Measurements from ENCODE around the gene HIP1. TPM values are rescaled to one million over a fixed set of nuclear protein-coding genes. Genes with fewer than 3 reads are reported as not detected.
"Not testable (repeated sequence)": the region's sequence is repeated elsewhere in the genome, so short reads cannot be mapped to it uniquely, and the experiment has no call there.

The HIP1 gene
- total RNA-seq, 1 experiment from 2014 or later: 32.0 TPM

- Histone ChIP-seq H3K36me3 (ENCODE audit: low read depth) (0 out of 2 replicates have a peak, but pooled peaks cover 5% of the 10 kb centered on the region), H3K27ac (no peak overlapping the region), H3K9me3 (ENCODE audit: insufficient read depth, low read depth) (no peaks in the 10 kb centered on the region), H4K20me1 (ENCODE audit: insufficient read depth) (no peaks in the 10 kb centered on the region), H3K27me3 (ENCODE audit: insufficient read depth, low read depth) (no peaks in the 10 kb centered on the region), H3K79me2 (ENCODE audit: low read depth) (no peaks in the 10 kb centered on the region), H3K4me1 (replicated peaks; ENCODE audit: insufficient read depth) (peaks cover 10% of the 10 kb centered on the region), H3K4me3 (no peak overlapping the region), H3K9me2 (ENCODE audit: insufficient read depth) (no peaks in the 10 kb centered on the region), H2AFZ (no peak overlapping the region), H3K4me2 (no peak overlapping the region), H3F3A (ENCODE audit: insufficient read depth, low read depth) (peaks cover 8% of the 10 kb centered on the region; the same call in 1 of the 2 replicates)
- no peak for DNase-seq
- TF ChIP-seq CTCF (conservative IDR thresholded peaks at IDR 0.05) (no peak), EZH2 (IDR thresholded peaks at IDR 0.05; ENCODE audit: low read depth) (no peak)
- CTCF ChIA-PET: interaction anchor here (0.6 kb wide), 1 partner anchor 318 kb away, joined by 3 read pairs; no protein-coding TSS in a partner anchor
- intact Hi-C loops (cut with micrococcal nuclease; ENCODE audit: unreplicated experiment): no loop called here
- POLR2A ChIA-PET (ENCODE audit: unreplicated experiment): no interaction called here
- no TSS peak for BruUV-seq (replicated peaks)
Observed at GRCh38 chr7:75559976-75560365, 178.8 kb downstream of the HIP1 start.

GRCh38 chr7:75559355-75559975 lies 179.3 kb downstream of the HIP1 start:
- intact Hi-C loops (cut with micrococcal nuclease; ENCODE audit: unreplicated experiment): no loop called here
- Histone ChIP-seq H3K9me3 (ENCODE audit: insufficient read depth, low read depth) (no peaks in the 10 kb centered on the region), H3K36me3 (ENCODE audit: low read depth) (0 out of 2 replicates have a peak, but pooled peaks cover 5% of the 10 kb centered on the region), H4K20me1 (ENCODE audit: insufficient read depth) (no peaks in the 10 kb centered on the region), H3F3A (ENCODE audit: insufficient read depth, low read depth) (peaks cover 3% of the 10 kb centered on the region; the same call in 1 of the 2 replicates), H3K4me2 (no peak overlapping the region), H3K79me2 (ENCODE audit: low read depth) (no peaks in the 10 kb centered on the region), H3K27me3 (ENCODE audit: insufficient read depth, low read depth) (no peaks in the 10 kb centered on the region), H3K4me1 (replicated peaks; ENCODE audit: insufficient read depth) (peaks cover 5% of the 10 kb centered on the region), H3K9me2 (ENCODE audit: insufficient read depth) (no peaks in the 10 kb centered on the region), H3K4me3 (no peak overlapping the region), H3K27ac (no peak overlapping the region), H2AFZ (no peak overlapping the region)
- ChIA-PET CTCF (no interaction called here), POLR2A (ENCODE audit: unreplicated experiment) (no interaction called here)
- no TSS peak for BruUV-seq (replicated peaks)
- DNase-seq: no peak
- TF ChIP-seq EZH2 (IDR thresholded peaks at IDR 0.05; ENCODE audit: low read depth): no peak

GRCh38 chr7:75556835-75557234 lies 181.9 kb downstream of the HIP1 start:
- POLR2A ChIA-PET (ENCODE audit: unreplicated experiment); CTCF ChIA-PET; H3K4me1 ChIP-seq (replicated peaks; ENCODE audit: insufficient read depth); H3K4me3 ChIP-seq; H3K4me2 ChIP-seq; H4K20me1 ChIP-seq (ENCODE audit: insufficient read depth); H3K9me3 ChIP-seq (ENCODE audit: insufficient read depth, low read depth); H3K27ac ChIP-seq; H3K9me2 ChIP-seq (ENCODE audit: insufficient read depth); H3K27me3 ChIP-seq (ENCODE audit: insufficient read depth, low read depth); H3K36me3 ChIP-seq (ENCODE audit: low read depth); H2AFZ ChIP-seq; H3F3A ChIP-seq (ENCODE audit: insufficient read depth, low read depth); H3K79me2 ChIP-seq (ENCODE audit: low read depth); BruUV-seq (replicated peaks); intact Hi-C loops (cut with micrococcal nuclease; ENCODE audit: unreplicated experiment); DNase-seq: not testable (repeated sequence)

- H2AFZ ChIP-seq: no peak overlapping the region
Observed at GRCh38 chr7:75555736-75556135, 183.0 kb downstream of the HIP1 start.

More at GRCh38 chr7:75555736-75556135, 183.0 kb downstream of the HIP1 start:
- Histone ChIP-seq H3K79me2 (ENCODE audit: low read depth) (no peaks in the 10 kb centered on the region), H3K27me3 (ENCODE audit: insufficient read depth, low read depth) (no peaks in the 10 kb centered on the region), H3K27ac (no peak overlapping the region), H3F3A (ENCODE audit: insufficient read depth, low read depth) (no peaks in the 10 kb centered on the region), H3K9me3 (ENCODE audit: insufficient read depth, low read depth) (no peaks in the 10 kb centered on the region), H3K36me3 (ENCODE audit: low read depth) (no peaks in the 10 kb centered on the region), H3K4me3 (no peak overlapping the region), H3K4me2 (no peak overlapping the region), H3K4me1 (replicated peaks; ENCODE audit: insufficient read depth) (no peaks in the 10 kb centered on the region), H4K20me1 (ENCODE audit: insufficient read depth) (no peaks in the 10 kb centered on the region), H3K9me2 (ENCODE audit: insufficient read depth) (no peaks in the 10 kb centered on the region)
- no peak for TF ChIP-seq CTCF (conservative IDR thresholded peaks at IDR 0.05)
- TF ChIP-seq EZH2 (IDR thresholded peaks at IDR 0.05; ENCODE audit: low read depth): no peak
- no TSS peak for BruUV-seq (replicated peaks)
- intact Hi-C loops (cut with micrococcal nuclease; ENCODE audit: unreplicated experiment): no loop called here
- ChIA-PET POLR2A (ENCODE audit: unreplicated experiment) (no interaction called here), CTCF (no interaction called here)
- DNase-seq: no peak

Measured in PC-9 (cell line).